ENCODE results near the gene SLC22A3.

The SLC22A3 gene

DNA sequence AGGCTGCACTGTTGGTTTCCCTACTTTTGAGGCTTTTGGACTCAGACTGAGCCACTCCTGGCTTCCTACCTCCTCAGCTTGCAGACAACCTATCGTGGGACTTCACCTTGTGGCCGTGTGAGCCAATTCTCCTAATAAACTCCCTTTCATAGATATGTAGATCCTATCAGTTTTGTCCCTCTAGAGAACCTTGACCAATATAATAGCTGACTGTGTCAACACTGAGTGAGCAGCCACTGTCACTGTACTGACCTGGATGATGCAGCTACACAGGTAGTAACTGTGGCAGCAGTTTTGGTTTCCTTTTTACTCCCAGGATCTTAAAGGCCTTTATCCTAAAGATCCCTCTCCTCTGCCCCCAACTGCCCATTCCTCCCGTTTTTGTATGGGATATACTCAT, 70.2 kb downstream of the SLC22A3 start:
- DNase-seq, result no peak

DNA sequence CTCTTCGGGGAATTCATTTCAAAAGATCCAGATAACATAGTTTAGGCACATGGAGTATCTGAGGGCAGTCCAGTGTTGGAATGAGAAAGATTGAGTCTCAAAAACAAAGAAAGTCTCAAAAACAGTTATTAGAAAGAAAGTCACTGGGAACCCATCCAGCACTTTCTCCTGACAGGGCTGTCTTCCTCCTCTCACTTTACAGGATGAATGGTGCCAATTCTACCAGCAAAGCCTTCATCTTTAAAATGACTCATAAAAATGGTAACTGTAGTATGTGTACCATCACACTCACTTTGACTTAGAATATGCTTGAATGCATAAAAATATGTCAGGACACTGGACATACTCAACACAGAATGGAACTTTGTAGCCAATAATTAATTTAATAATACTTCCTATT, 71.3 kb downstream of the SLC22A3 start:
- DNase-seq, result no peak

DNA sequence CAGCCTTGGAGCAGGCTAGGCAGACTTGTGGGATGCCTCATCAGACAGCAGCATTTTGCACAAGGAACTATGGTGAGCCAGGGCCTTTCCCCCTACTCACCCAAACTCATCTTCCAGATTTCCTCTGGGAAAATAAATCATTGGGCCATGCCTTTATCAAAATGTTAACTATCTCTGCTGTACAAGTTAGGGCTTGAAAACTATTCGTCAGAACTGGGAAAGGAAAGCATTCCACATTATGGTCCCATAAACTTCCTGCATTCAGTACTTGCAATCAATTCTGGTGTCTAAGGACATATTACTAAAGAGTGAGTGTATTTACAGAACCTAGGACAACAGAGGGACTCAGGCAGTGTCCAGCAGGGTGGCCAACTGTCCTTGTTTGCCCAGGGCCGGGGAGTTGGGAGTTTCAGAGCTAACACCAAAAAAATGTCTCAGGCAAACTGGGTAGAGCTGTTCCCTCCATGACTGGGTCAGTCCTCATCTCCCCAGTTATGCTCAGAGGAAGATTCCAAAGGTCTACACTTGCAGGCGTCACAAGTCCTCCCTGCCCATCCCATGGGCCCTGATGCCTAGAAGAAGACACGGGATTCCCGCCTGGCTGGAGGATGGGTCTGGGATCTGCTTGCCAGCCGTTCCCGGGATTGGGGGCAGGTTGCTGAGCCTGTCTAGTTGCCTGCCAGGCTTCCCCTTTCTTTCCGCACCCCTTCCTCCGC, 72.2 kb downstream of the SLC22A3 start:
- no peak for DNase-seq

DNA sequence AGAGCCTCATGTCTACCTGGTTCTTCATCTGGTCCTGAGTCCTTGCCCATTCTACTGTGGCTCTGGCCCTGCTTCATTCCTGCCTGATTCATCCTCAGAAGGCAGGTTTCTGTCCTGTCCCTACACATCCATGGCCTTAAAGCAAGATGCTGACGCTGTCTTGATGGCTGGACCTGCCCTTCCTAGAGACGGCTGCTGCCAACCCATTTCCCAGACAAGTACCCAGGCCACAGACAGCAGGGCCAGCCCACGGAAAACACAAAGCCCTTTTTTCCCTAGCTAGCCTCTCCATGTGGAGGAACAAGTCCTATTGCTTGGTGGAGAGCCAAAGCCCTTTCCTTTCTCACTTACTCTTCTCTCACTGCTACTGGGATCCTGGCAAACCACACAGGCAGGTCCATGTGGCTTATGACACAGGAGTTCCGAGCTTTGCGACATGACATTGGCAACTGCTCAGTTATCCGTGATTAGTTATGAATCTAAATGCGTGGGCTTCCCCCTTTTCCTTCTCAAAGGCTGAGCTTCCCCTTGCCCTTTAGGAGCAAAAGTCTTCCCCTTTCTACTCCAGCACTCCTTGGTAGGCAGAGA, 72.9 kb downstream of the SLC22A3 start:
- DNase-seq, result no peak

DNA sequence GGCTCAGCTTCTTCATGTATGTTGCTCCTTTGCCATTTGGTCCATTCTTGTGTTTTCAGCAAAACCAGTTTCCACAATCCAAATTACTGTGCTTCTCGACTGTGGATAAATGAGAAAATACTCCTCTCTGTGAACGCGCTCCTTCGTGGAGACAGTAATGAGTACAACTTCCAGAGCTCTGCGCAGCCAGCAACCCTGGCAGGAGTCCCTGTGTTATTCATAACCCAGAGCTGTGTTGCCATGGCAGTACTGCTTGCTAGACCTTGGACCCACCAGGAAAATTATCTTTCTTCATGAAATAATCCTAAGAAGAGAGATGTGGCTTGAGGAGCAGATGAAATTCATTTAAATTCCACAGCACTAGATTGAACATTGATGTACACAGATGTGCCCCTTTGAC, 73.7 kb downstream of the SLC22A3 start:
- DNase-seq, result no peak

DNA sequence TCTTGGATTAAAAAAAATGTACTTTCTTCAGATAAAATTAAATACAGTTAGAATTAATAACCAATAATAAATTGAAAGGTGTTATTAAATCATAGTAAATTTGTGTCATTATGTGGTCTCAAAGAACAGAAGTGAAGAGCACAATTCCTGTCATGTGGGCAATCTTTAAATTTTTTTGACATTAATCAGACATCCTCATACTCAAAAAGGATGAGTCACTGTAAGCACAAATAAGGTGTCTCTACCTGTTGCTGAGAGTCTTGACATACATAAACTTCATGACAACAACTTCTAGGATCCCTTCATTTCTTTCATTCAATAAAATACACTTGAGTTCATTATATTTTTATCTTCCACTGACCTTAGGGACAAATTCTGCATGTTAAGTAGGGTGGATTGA, 76.1 kb downstream of the SLC22A3 start:
- DNase-seq, result no peak

DNA sequence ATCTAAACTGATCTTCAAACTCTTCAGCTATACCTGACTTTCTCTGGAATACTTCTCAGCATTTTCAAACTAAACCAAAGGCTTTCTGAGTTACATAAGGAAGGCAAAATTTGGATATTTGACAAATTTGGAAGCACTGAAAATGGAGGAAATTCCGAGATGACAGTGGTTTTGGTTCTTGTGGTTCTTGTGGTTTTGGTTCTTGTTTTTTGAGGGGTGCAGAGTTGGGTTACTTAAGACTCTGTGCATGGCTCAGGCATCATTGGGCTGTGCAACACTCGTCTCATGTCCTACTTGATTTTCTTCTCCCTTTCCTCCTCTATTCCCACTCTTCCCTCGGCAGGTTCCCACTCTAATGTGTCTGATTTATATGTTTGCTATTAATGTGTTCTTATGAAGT, 78.0 kb downstream of the SLC22A3 start:
- no peak for DNase-seq

DNA sequence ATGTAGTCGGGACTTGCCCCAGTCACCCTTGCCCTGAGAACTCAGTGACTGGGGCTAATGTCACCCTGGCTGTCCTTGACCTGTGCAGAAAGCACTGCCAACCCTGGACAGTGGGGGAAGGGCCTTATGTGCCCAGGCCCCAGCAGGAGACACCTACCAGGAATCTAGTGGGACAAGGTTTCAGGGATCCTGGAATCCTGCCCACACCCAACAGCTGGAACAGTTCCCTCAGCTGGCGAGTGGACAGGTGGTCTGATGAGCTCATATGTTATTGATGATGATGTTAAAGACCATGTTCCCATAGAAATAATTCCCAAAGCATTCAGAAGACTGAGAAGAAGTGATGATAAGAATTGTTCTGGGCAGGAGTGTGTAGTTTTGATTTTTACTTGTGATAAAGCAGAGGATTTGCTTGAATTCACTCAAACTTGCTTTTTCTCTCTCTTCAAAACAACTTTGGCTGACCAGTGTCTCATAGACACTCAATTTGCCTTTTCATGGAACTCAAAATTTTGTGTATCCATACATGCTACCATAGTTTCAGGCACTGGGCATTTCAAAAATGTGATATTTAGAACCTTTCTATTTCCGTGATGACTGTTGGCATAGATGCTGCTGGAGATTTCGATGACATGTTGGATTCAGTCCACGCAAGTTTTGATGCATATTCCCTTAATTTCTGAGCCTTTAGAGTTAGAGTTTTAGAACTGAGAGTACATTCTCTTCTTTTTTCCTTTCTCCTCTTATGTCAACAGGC, 79.3 kb downstream of the SLC22A3 start:
- DNase-seq, result no peak

DNA sequence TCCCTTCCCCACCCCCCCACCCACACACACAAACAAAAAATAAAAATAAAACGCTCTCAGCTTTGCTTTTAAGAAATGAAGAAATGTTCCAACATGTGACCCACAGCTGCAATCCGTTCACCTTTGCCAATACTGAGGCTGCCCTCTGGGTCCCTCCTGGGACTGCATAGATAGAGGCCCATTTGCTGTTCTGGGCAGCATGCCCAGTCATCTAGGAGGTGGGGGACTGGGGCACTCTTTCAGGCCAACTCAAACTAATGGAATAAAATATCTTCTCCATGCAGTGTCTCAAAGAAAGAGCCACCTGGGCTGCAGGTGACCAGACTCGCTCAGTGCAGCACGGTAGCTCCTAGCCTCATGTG, 79.9 kb downstream of the SLC22A3 start:
- DNase-seq, result no peak

DNA sequence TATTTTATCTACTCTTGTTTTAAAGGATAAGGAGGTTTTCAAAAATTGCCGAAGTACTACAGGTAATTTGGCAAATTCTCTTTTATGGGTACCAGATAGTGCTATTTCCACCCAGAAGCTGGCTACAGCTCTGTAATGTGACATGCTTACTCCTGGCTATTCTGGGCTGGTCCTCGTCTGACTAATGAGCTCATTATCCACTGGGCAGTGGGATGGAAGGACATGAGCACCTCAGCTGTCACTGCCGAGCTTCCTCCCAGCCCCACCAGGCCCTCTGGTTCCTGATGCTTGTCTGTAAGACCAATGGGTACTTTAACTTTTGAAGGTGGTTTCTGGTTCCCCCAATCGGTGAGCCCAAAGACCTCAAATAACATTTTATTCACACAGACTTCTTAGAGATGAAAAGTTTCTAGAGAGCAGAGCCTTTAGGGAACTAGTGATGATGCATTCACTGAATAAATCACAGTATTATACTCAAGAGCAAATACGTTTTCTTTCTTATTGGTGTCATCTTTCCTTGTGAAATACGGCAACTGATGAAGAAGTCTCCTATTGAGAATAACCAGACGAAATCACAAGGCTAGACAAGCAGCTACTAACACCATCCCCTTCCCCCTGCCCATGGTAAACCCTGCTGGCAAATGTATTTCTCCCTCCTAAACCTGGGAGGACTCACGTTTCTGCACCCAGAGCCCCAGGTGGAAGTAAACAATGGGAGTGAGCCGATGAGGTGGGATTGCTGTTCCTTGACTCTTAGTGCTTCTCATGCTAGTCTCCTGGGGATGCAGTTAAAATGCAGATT, 80.8 kb downstream of the SLC22A3 start:
- no peak for DNase-seq

DNA sequence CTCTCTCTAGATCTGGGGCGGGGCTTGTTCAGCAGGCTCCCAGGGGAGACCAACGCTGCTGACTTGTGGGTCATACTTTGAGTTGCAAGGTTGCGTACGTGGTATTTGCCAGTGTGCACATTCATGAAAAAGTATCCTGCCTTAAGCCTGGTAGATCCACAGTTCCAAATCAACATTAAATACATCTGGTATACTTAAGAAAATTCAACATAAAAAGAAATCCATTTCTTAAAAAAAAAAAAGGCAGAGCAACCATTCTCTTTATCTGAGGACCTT, 81.4 kb downstream of the SLC22A3 start:
- DNase-seq, result no peak

DNA sequence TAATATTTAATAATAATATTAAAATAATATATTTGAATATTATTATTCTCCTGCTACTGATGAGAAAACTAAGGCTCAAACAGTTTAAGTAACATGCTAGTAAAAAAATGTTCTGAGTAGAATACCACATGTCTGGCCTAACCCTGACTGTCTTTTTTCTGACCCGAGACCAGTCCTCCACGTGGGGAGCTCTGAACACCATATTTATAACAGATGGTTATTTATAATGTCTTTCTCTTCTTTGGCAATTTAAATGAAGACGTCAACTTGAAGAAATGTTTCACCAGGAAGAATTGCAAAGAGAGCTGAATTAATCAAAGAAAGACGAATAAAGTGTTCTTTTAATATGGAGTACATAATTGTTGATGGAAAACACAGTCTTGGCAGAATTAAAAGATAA, 82.0 kb downstream of the SLC22A3 start:
- DNase-seq, result no peak

DNA sequence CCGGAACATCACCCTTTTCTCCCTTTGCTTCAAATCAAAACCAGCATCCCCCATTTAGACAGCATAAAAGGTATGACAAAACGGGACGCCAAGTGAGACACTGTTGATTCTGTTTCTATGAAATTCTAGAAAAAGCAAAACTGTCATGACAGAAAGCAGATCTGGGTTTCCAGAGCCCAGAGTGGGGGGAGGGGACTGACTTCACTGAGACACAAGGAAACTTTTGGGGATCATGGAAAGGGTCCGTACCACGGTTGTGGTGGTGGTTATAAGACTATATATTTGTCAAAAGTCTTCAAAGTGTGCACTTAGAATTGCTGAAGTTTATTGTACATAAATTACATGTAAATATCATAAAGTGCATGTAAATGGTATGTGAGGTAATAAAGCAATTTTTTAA, 82.6 kb downstream of the SLC22A3 start:
- DNase-seq, result no peak

DNA sequence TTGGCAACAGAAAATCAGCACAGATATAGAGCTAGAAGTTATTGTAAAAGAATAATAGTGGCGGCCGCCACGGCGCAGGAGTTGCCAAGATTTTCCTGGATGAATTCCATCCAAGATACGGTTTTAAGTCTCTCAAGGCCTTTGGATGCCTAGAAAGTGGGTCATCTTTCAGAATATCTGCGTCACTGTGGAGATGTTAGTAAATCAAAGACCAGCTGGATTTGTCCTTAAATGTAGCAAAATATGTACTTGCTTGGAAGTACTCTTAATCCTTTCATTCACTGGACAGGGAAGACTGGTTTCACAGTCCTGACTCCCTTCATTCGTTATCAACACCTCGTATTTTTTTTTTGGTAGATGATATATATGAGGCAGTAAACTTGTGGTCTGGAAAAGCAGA, 83.0 kb downstream of the SLC22A3 start:
- no peak for DNase-seq

DNA sequence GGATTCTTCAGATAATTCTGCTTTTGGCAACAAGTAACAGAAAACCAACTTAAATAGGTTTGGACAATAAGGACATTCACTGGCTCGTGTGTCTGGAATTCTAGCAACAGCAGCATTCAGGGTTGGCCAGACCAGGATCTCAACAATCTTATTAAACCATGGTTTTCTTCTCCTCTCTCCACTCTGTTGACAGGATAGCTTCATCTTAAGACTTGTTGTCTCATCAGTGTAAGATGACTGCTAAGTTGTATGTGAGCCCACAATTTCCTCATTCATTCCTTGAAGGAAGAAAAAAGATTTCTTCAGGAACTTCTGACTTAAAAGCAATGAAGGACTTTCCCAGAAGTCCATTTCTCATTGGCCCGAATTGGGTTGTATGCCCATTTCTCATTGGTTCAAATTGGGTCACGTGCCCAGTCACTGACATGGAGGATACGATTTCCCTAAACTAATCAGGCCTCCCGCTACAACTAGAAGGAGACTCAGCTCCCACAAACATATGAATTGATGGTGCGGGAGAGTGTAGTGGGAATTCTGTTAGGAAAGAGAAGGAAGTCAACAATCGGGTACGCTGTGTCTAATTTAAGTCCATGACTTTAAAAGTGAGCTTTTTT, 83.7 kb downstream of the SLC22A3 start:
- DNase-seq, result no peak

DNA sequence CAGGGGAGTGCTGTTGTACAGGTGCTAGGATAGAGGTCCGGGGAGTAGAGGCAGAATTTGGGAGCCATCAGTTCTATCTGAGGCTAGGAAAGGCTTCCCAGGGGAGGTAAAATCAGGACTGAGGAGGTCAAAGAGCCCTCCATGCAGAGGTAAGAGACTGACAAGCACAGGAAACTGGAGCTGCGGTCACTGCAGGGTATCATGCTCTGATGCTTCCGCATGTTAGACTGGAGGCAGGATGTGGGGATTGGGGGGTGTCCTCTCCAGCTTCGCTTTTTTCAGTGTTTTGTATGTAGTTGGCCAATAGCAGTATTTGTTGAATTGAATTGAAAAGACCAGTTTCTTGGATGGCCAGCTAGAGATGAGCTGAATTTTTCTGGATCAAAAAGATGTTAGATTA, 87.8 kb downstream of the SLC22A3 start:
- DNase-seq, result no peak

DNA sequence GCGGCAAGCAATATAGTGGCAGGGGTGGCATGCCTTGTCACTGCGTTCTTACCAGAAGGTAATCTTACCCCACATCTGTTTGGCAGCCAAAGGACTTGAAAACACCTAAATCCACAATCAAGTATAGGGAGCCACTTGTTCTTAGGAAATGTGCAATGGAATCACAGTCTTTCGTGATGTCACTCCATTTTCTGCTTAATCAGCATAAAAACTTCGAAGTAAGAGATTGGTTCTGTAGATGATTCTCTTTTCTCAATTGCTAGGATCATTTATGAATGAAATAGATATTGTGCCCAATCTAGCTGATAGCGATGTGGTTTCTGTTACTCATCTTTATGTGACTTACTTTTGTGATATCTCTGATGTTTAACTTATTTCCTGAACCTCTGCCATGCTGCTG, 89.0 kb downstream of the SLC22A3 start:
- no peak for DNase-seq

DNA sequence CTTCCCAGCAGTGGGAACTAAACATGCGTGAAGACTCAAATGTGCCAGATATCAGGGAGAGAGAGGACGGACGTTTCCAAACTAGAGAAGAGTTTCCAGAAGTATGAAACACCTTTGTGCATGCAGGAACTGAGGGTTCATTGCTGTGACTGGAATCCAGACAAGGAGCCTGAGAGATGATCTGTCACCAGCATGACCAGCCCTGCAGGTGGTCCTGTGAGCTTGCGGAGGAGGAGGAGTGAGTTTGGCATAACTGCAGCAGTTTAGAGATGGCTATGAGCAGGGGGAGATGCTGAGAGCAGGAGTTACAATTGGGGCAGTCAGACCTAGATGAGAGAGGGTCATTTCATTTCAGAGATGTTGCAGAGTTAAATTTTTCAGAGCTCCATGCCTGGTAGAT, 89.6 kb downstream of the SLC22A3 start:
- DNase-seq, result no peak

DNA sequence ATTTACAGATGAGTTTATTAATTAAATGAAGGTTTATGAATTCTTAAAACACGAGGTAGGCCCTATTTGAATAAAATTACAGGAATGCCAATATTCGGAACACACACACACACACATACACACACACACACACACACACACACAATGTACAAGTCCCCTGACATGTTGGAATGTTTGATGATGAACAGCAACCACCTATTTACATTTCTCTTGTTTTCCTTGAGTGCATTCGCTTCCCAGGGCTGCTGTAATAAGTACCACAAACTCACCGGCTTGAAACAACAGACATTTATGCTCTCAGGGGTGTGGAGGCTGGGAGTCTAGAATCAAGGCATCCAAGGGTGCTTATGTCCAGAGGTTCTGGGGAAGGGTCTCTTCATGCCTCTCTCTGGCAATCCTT, 90.3 kb downstream of the SLC22A3 start:
- no peak for DNase-seq

DNA sequence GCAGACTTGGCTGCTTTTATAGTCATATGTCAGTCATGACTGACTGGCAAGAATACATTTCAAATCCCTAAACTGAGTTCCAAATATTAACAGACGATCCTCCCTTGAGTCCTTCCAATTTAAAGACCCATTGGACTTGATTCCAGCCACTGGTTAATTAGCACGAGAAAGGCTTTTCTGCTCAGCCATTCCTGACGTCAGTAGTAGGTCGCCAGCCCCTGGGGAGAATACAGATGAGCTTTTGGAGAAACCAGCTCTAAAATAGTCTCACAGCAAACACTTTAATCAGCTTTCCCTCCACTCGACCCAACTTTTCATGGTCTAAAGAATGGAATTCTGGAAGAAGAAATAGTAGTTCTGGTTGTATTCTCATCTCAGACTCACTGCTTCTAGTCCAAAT, 91.6 kb downstream of the SLC22A3 start:
- DNase-seq, result no peak

DNA sequence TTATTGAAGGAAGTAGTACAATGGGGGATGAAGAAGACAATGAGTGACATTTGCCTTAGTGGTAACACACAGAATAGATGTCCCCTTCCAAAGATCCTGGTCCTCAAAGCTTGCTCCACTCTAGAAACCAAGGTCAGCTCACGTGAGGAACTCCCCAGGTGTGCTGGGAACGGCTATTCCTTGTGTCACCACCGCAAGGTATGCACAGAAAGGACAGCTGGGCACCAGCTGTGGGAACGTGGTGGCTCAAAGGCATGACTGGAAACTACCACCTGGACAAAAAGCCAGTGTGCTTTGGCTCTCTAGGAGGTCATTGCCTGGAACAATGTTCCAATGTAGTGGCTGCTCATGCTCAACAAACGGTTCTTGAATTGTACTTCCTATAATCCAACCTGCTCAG, 94.0 kb downstream of the SLC22A3 start:
- DNase-seq, result no peak

DNA sequence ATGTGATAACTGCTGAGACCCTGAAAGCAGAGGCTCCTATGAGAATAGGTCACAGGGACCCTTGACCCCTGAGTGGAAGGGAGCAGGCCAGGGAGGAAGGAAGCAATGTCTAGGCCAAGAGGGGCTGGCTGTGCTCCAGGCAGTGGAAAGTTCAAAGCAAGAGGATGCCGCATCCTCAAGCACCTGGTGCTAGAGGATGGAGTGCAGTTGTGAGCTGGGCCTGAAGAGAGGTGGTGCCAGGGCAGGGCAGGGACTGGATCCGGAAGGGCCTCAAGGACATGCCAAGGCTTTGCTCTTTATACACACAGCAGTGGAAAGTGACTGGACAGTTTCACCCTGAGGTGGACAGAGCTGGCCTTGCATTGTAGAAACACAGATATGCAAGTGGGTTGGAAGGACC, 97.0 kb downstream of the SLC22A3 start:
- DNase-seq, result no peak

DNA sequence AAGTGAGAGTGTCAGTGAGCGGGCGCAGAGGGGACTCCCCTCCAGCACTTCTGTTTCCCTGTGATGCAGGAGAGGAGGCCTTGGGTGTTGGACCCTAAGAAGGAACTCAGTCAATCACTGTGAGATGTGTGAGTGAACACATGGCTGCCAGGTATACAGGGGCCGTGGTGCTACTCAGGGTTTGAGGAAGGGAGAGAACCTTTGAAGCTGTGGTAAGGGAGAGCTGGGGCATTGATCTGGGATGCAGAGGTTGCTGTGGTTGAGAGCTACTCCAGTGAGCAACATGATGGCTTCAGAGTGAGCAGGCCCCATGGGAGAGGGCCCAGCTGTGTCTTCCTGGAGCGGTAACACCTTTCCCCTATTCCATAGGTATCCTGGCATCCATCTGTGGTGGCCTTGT, 99.2 kb downstream of the SLC22A3 start:
- DNase-seq, result no peak

All from activated gamma-delta T cell (primary cell).